Adipocyte (in vitro differentiated cells): ENCODE measurements around the gene SNTG2.

Experiments used
- DNase-seq: peaks from one replicate; pipeline ENCODE4 v3.0.0-alpha.2; 2015; ENCODE audit warnings: low read depth
- H3K27me3 ChIP-seq: replicated peaks from 2 replicates; pipeline ENCODE4 v1.7.0; 2013; ENCODE audit warnings: mild to moderate bottlenecking, low read length, moderate library complexity; ENCODE audit not compliant: control insufficient read depth, insufficient read depth
- H3K36me3 ChIP-seq: 2 replicates; pipeline ENCODE4 v1.7.0; 2013; ENCODE audit warnings: low read length, mild to moderate bottlenecking, moderate library complexity; ENCODE audit not compliant: control insufficient read depth, insufficient read depth, severe bottlenecking
- H3K4me1 ChIP-seq: 2 replicates; pipeline ENCODE4 v1.7.0; 2013; ENCODE audit warnings: mild to moderate bottlenecking, low read length, moderate library complexity; ENCODE audit not compliant: control insufficient read depth, insufficient read depth
- H3K4me3 ChIP-seq: 2 replicates; pipeline ENCODE4 v1.7.0; 2013; ENCODE audit warnings: mild to moderate bottlenecking, low read length, moderate library complexity
- H3K9ac ChIP-seq: 2 replicates; pipeline ENCODE4 v1.7.0; 2013; ENCODE audit warnings: mild to moderate bottlenecking, low read length, moderate library complexity
- H3K9me3 ChIP-seq: 2 replicates; pipeline ENCODE4 v1.7.0; 2013; ENCODE audit warnings: mild to moderate bottlenecking, low read length, moderate library complexity; ENCODE audit not compliant: control insufficient read depth

SNTG2 gene

DNA sequence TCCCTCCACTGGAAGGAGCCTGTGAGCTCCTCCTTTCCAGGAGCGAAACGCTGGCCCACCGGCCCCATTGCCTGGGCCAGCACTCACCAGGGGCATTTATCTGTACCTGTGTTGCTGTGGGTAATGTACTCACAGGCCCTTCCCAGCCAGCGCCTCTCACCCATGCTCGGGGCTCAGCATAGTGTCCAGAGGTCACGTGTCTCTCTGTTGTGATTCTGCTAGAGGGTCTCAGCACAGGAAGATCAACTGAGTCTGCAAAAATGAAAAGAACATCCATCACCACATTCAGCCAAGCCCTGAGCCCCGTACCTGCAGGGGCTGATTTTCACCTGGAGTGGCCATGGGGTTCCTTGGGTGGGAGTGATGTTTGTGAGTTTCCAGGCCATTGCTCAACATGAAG, 359.6 kb downstream of the SNTG2 start:
- Histone ChIP-seq H3K9ac (no peak overlapping the region), H3K4me3 (no peak overlapping the region), H3K9me3 (no peaks in the 10 kb centered on the region), H3K36me3 (no peaks in the 10 kb centered on the region), H3K27me3 (no peaks in the 10 kb centered on the region), H3K4me1 (no peaks in the 10 kb centered on the region)
- no peak for DNase-seq

DNA sequence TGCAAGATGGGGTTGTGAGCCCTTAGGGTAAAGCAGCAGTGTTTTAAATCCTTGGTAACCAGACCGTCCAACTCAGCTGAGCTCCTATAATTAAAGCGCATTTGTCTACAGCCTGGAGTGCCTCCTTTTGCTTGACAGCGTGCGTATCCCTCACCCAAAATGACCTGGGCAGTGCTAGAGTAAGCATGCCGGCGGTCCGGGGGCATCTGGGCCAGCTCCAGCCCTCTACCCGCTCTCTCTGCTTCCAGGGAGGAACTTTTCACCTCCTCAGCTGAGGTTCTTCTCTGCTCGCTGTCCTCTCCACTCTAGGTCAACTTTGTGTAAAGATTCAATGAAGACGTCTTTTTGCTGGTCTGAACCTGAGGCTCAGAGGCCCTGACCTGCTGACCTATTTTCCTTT, 360.2 kb downstream of the SNTG2 start:
- DNase-seq, result no peak
- no peak overlapping the region for H3K9ac ChIP-seq

GRCh38 chr2:1313240-1313924, 362.7 kb downstream of the SNTG2 start:
- Histone ChIP-seq H3K4me3 (no peak overlapping the region), H3K4me1 (no peaks in the 10 kb centered on the region), H3K9ac (no peak overlapping the region), H3K9me3 (no peaks in the 10 kb centered on the region), H3K27me3 (no peaks in the 10 kb centered on the region), H3K36me3 (no peaks in the 10 kb centered on the region)
- no peak for DNase-seq

More for the DNA sequence above, 360.2 kb downstream of the SNTG2 start:
- Histone ChIP-seq H3K4me3 (no peak overlapping the region), H3K36me3 (no peaks in the 10 kb centered on the region), H3K27me3 (no peaks in the 10 kb centered on the region), H3K4me1 (no peaks in the 10 kb centered on the region), H3K9me3 (no peaks in the 10 kb centered on the region)

GRCh38 chr2:1314254-1314653, 363.6 kb downstream of the SNTG2 start:
- no peak overlapping the region for H3K9ac ChIP-seq
- H3K4me3 ChIP-seq, result no peak overlapping the region
- DNase-seq, result no peak
- H3K4me1 ChIP-seq, result no peaks in the 10 kb centered on the region
- no peaks in the 10 kb centered on the region for H3K36me3 ChIP-seq
- no peaks in the 10 kb centered on the region for H3K27me3 ChIP-seq
- H3K9me3 ChIP-seq, result no peaks in the 10 kb centered on the region

DNA sequence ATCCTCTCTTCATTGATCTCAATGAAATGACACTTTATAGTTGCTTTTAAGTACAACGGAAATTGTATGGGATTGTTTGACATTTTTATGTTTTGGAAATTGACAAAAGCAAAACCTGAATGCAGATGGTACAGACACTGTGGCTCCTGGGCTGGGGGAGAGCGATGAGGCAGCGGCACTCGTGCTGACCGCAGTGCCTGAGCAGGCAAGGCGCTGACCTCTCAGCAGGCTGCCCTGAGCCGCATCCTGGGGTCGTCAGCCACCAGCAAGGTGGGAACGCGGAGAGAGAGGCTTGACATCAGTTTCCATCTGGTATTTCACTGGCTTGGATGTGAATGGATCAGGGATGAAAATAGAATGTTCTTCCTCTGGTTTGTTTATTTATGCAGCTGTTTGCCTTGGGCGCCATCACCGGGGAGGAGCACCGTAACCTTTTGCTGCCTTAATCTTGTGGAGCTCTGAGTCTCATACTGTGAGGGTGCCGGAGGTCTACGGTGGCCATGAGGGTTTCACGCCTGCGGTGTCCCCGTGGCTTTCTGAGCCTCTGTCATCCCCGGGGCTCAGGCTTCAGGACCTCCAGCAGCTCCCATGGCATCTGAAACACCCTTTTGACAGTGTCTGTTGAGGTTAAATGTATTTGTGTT, 367.8 kb downstream of the SNTG2 start:
- Histone ChIP-seq H3K36me3 (no peaks in the 10 kb centered on the region), H3K27me3 (no peaks in the 10 kb centered on the region), H3K9me3 (no peaks in the 10 kb centered on the region), H3K4me3 (no peak overlapping the region), H3K9ac (no peak overlapping the region), H3K4me1 (no peaks in the 10 kb centered on the region)
- DNase-seq, result no peak

- no peaks in the 10 kb centered on the region for H3K4me1 ChIP-seq
- no peaks in the 10 kb centered on the region for H3K27me3 ChIP-seq
- H3K4me3 ChIP-seq, result no peak overlapping the region
- DNase-seq, result no peak
- H3K9ac ChIP-seq, result no peak overlapping the region
- H3K9me3 ChIP-seq, result no peaks in the 10 kb centered on the region
- H3K36me3 ChIP-seq, result no peaks in the 10 kb centered on the region
These were observed 368.7 kb downstream of the SNTG2 start for GRCh38 chr2:1319393-1319792.

DNA sequence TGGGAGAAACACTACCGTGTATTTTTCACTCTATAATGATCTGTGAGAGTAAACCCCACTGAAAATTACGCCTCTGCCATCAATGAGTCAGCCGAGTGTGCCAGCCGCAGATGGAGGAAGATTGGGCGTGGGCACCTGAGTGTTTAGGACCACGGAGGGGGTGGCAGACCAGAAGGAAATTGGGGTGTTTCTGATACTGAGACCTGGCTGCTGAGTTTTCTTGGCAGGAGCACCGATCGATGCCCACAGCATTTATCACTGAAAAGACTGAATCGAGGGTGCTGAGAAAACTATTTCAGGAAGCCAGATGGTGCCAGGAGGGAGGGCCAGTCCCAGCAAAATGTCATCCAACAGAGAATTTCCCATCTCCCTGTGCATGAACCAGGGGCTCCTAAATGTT, 370.7 kb downstream of the SNTG2 start:
- Histone ChIP-seq H3K4me3 (no peak overlapping the region), H3K27me3 (no peaks in the 10 kb centered on the region), H3K9ac (no peak overlapping the region), H3K36me3 (no peaks in the 10 kb centered on the region), H3K9me3 (no peaks in the 10 kb centered on the region), H3K4me1 (no peaks in the 10 kb centered on the region)
- no peak for DNase-seq

GRCh38 chr2:1324884-1325283, 374.2 kb downstream of the SNTG2 start:
- Histone ChIP-seq H3K27me3 (no peaks in the 10 kb centered on the region), H3K4me1 (no peaks in the 10 kb centered on the region), H3K9me3 (no peaks in the 10 kb centered on the region), H3K36me3 (no peaks in the 10 kb centered on the region), H3K9ac (no peak overlapping the region), H3K4me3 (no peak overlapping the region)
- no peak for DNase-seq

DNA sequence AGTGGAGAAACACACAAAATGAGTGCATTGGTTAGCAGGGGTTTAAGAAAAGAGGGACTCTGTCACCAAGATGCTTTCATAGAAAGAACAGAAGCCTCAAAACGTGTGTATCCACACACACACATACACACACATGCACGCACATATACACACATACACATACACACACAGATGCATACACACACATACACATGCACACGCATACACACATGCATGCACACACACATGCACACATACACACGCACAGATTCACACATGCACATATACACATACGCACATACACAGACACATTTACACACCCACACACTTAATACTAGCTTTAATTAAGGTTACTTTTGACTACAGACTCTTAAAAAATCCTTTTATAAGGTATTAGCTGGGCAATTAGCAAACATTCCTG, 378.0 kb downstream of the SNTG2 start:
- no peak overlapping the region for H3K9ac ChIP-seq
- H3K36me3 ChIP-seq, result no peaks in the 10 kb centered on the region
- H3K4me1 ChIP-seq, result no peaks in the 10 kb centered on the region
- DNase-seq, result no peak
- no peaks in the 10 kb centered on the region for H3K9me3 ChIP-seq
- H3K4me3 ChIP-seq, result no peak overlapping the region
- H3K27me3 ChIP-seq, result no peaks in the 10 kb centered on the region

DNA sequence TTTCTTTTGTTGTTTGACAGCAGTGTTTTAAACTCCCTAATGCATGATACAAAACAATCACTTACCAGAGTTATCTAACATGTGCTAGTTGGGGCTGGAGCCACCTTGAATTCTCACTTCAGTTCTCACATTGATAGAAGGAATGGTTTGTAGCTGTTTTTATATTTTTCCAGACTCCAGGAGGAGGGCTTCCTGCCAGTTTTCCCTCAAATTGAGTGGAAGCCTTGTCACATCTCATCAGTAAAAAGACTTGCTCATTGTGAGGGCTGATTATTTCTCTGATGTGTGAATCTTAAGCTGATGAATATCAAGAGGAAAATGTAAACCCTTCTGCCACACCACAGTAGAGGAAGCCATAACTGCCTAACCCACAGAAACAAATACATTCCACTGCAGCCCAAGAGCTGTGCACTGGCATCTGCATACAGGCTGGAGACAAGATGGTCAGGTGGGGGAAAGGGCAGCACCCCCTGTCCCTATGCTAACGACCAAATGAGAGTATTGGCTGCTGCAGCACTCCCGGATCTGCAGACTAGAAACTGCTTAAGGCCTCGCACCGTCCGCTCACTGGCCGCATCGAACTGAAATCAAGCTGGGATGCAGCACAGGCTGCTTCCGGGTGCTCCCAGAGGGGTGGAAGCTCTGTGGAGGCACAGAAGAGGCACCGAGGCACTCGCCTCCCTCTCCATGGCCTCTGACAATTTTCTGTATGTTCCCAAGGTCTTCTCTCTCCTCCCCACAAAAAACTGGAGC, 388.9 kb downstream of the SNTG2 start:
- DNase-seq, result no peak
- H3K4me3 ChIP-seq, result no peak overlapping the region
- H3K9me3 ChIP-seq, result peaks cover 7% of the 10 kb centered on the region
- H3K27me3 ChIP-seq, result peaks cover 4% of the 10 kb centered on the region
- no peaks in the 10 kb centered on the region for H3K4me1 ChIP-seq
- H3K9ac ChIP-seq, result no peak overlapping the region
- H3K36me3 ChIP-seq, result no peaks in the 10 kb centered on the region

DNA sequence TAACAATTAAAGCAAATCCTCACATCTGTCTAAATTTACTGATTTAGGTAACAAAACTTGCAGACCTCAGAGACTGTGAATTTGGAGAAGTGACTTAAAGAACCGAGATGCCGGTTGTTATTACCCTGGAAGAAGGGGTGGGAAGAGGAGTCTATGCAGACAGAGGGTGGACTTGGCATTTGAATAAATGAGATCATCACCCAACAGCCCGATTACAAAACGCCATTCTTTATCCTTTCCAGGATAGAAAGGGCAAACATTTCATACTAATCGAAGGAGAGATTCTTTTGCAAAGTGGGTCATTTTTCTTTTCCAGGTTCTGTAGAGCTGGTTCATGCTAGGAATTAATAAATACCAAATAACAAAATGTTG, 389.5 kb downstream of the SNTG2 start:
- H3K27me3 ChIP-seq, result peaks cover 4% of the 10 kb centered on the region
- H3K9ac ChIP-seq, result no peak overlapping the region

More for the DNA sequence above, 389.5 kb downstream of the SNTG2 start:
- Histone ChIP-seq H3K36me3 (no peaks in the 10 kb centered on the region), H3K4me1 (no peaks in the 10 kb centered on the region), H3K4me3 (no peak overlapping the region), H3K9me3 (peaks cover 7% of the 10 kb centered on the region)
- DNase-seq, result no peak
